Ovary (tissue), 9 donors: ENCODE data around the gene USH2A. TPM values are rescaled to one million over a fixed set of nuclear protein-coding genes. Genes with fewer than 3 reads are reported as not detected.

Source experiments
- DNase-seq, 5 donors: peaks; one replicate each; pipeline ENCODE4 v3.0.0-alpha.2; 2019 to 2020
- H3K27ac ChIP-seq, 2 donors: fragments of 200-600 bp; one replicate each; pipeline versions ENCODE4 v1.5.1 to v1.8.0; 2019 to 2022
- H3K27me3 ChIP-seq: fragments of 200-600 bp; one replicate; pipeline ENCODE4 v1.8.0; 2022
- H3K36me3 ChIP-seq: fragments of 200-600 bp; sonication (generic); one replicate; pipeline ENCODE4 v1.5.1; 2019
- H3K4me1 ChIP-seq: one replicate; pipeline ENCODE4 v1.8.1; 2013; ENCODE audit warnings: mild to moderate bottlenecking, moderate library complexity; ENCODE audit not compliant: insufficient read depth
- H3K4me3 ChIP-seq: fragments of 200-600 bp; sonication (generic); one replicate; pipeline ENCODE4 v1.5.1; 2017
- H3K9me3 ChIP-seq, 2 donors: fragments of 200-600 bp in 1 of 2; sonication (generic) in 1 of 2; one replicate each; pipeline versions ENCODE4 v1.5.1 to v1.8.1; 2013 to 2019; ENCODE audit warnings: mild to moderate bottlenecking in 1 of 2, moderate library complexity in 1 of 2
- EP300 ChIP-seq: sonication (generic); formaldehyde crosslinking; IDR thresholded peaks from one replicate; pipeline ENCODE4 v1.6.1; 2017; ENCODE audit warnings: antibody characterized with exemption
- POLR2A ChIP-seq: fragments of 450-650 bp; IDR thresholded peaks from one replicate; pipeline ENCODE4 v1.6.1; 2017; ENCODE audit warnings: antibody characterized with exemption, mild to moderate bottlenecking, moderate library complexity
- WGBS, 3 donors: extraction: QIAGEN DNeasy Blood & Tissue Kit in 1 of 3; methylation state at CpG; one replicate each; pipeline versions ENCODE4 v1.1.5 to v1.1.7; 2013 to 2017; 5-methylcytosine and 5-hydroxymethylcytosine counted together
- intact Hi-C, 4 donors: fragments of 100-400 bp; cut with DNase I; formaldehyde crosslinking; loops; one replicate each; pipeline versions ENCODE4 v1.11.0 to v1.15.1; 2022 to 2023
- polyA plus RNA-seq, 2 donors: library from polyadenylated mRNA; stranded (reverse); fragments of 200-250 nt in 1 of 2; fragments of 350-450 nt in 1 of 2; fragmentation: Illumina TruSeq in 1 of 2; extraction: RNeasy Lipid Tissue Mini Kit (QIAGEN cat#74804) in 1 of 2; gene quantifications; one replicate each; pipeline ENCODE4 v1.2.3, GENCODE V29; 2013 to 2014
- total RNA-seq, 7 donors: library from RNA; depleted of rRNA in 2 of 7; stranded (reverse); fragments of >200 nt in 2 of 7; fragmentation: NEBNext Ultra II Directional in 3 of 7; extraction: Animal tissue kit (Norgen Biotek cat#: 25700) in 3 of 7; gene quantifications; one replicate each; pipeline versions ENCODE4 v1.1.0 to v1.2.4, GENCODE V29; 2016 to 2023
- TF ChIP-seq, protein P1 (sequence below), 3 donors: fragments of 450-650 bp in 2 of 3; fragments of 200-600 bp in 1 of 3; IDR thresholded peaks; one replicate each; pipeline versions ENCODE4 v1.5.1 to v1.8.0; 2016 to 2022; ENCODE audit warnings: antibody characterized with exemption in 3 of 3, mild to moderate bottlenecking in 1 of 3
- donor health status: DM: no; HTN: no; CAD: no; lungs with moderate emphysema.
- donor health status: DM: no; HTN: no; CAD: no.
- donor health status: Bipolar disorder and iron deficiency.
- donor health status: DM: yes; HTN: yes; CAD: no.
- donor health status: DM: no; HTN: no; CAD: no.
- donor health status: DM: yes; HTN: yes; CAD: no.

Gene USH2A
- total and polyA plus RNA-seq, 9 donors: 0.01 to 0.11 TPM; not detected in 7

DNA sequence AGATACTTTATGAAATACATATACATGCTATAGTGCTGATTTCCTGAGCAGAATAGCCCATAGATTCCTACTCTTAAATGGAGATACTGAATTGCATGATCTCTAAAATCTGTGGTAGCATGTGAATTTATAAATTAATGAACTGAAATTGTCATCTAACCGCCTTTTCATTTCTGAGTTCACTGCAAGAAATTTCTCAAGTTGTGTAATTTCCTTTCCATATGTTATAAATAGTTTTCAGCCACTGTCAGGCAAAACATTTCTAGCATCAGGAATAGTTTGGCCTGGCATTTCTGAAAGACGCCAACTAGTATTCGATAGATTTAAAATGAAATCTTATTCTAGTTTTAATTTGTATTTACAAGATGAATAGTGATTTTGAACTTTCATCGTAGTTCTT is 310.1 kb downstream of the USH2A start:
- intact Hi-C loops: no loop called here
- WGBS, 3 donors: 86 to 91% (median 90%) methylated on average over 4 of the region's 4 CpGs
- no peaks in the 10 kb centered on the region for H3K4me1 ChIP-seq
- no peaks in the 10 kb centered on the region for H3K9me3 ChIP-seq
- H3K27ac ChIP-seq: no peak overlapping the region
- no peak overlapping the region for H3K4me3 ChIP-seq
- H3K36me3 ChIP-seq: no peaks in the 10 kb centered on the region
- TF ChIP-seq POLR2A (no peak), EP300 (no peak)
- TF ChIP-seq, protein P1, sequence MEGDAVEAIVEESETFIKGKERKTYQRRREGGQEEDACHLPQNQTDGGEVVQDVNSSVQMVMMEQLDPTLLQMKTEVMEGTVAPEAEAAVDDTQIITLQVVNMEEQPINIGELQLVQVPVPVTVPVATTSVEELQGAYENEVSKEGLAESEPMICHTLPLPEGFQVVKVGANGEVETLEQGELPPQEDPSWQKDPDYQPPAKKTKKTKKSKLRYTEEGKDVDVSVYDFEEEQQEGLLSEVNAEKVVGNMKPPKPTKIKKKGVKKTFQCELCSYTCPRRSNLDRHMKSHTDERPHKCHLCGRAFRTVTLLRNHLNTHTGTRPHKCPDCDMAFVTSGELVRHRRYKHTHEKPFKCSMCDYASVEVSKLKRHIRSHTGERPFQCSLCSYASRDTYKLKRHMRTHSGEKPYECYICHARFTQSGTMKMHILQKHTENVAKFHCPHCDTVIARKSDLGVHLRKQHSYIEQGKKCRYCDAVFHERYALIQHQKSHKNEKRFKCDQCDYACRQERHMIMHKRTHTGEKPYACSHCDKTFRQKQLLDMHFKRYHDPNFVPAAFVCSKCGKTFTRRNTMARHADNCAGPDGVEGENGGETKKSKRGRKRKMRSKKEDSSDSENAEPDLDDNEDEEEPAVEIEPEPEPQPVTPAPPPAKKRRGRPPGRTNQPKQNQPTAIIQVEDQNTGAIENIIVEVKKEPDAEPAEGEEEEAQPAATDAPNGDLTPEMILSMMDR (IDR thresholded peaks at IDR 0.05): no peak
- no peaks in the 10 kb centered on the region for H3K27me3 ChIP-seq
- no peak for DNase-seq

DNA sequence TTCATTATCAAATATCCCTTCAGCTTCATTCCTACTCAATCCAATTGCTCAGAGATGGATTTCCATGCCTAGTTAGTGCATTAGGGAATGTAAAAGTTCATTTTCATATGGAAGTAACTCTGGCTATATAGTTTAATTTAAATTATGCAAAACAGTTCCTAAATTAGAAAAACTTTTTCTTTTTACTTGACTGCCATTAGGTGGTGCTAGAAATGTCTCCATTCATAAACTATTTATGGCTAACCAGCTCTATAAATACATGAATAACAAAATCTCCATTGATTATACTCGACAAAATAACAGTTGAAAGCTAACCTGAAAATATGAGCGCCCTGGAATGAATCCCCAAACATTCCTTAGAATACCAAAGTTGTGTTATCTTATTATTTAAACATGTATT is 311.4 kb downstream of the USH2A start:
- no peaks in the 10 kb centered on the region for H3K36me3 ChIP-seq
- no peak for DNase-seq
- no peaks in the 10 kb centered on the region for H3K9me3 ChIP-seq
- 50 to 68% (median 57%) methylated on average over 2 of the region's 2 CpGs for WGBS, 3 donors
- H3K4me3 ChIP-seq: no peak overlapping the region
- intact Hi-C loops: no loop called here
- H3K27me3 ChIP-seq: no peaks in the 10 kb centered on the region
- no peaks in the 10 kb centered on the region for H3K4me1 ChIP-seq
- no peak overlapping the region for H3K27ac ChIP-seq
- TF ChIP-seq POLR2A: no peak
- TF ChIP-seq, protein P1 (IDR thresholded peaks at IDR 0.05): no peak
- TF ChIP-seq EP300: no peak

DNA sequence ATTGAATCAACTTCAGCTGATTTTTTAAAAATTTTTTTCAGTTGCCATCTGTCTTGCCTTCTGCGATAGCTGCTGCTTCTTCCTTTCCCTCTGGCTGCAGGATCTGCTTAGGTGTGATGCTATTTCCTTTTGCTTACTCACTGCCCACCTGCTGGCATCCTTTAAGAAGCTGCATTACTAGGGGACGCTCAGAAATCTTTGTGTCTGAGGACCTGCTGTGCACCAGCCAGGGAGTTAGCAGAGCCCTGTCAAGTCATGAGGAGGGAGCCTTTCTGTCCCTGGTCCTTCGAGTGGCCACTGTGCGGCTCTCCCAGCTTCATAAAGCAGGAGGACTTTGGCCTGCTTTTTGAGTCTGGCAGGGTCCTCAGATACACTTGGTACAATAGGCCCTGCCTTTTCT is 327.8 kb downstream of the USH2A start:
- H3K4me1 ChIP-seq: no peaks in the 10 kb centered on the region
- DNase-seq: no peak
- no peaks in the 10 kb centered on the region for H3K27me3 ChIP-seq
- WGBS, 3 donors: 65 to 71% (median 69%) methylated on average over 4 of the region's 4 CpGs
- no peak overlapping the region for H3K4me3 ChIP-seq
- intact Hi-C loops: no loop called here
- no peak overlapping the region for H3K27ac ChIP-seq
- H3K9me3 ChIP-seq: no peaks in the 10 kb centered on the region
- TF ChIP-seq, protein P1 (IDR thresholded peaks at IDR 0.05): no peak
- TF ChIP-seq POLR2A (no peak), EP300 (no peak)
- no peaks in the 10 kb centered on the region for H3K36me3 ChIP-seq

DNA sequence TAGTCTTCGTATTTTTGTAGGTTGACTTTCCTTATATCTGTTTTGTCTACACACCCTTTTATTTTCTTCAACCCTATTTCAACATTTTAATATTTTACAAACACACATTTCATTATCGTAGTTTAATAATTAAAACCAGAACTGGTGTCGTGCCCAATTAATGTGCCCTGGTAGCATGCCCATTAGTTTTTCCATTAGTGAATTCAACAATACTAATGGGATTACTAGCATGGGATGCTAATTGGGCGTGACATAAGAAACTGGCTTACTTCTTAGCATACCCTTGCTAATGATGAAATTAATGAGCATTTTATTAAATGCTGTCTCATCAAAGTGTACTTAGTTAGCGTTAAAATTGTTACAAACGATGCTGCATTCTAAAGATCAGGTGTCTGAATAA is 332.7 kb downstream of the USH2A start:
- H3K4me3 ChIP-seq: no peak overlapping the region
- H3K36me3 ChIP-seq: no peaks in the 10 kb centered on the region
- 80 to 85% (median 81%) methylated on average over 6 of the region's 6 CpGs for WGBS, 3 donors
- TF ChIP-seq POLR2A (no peak), EP300 (no peak)
- TF ChIP-seq, protein P1 (IDR thresholded peaks at IDR 0.05): no peak
- H3K9me3 ChIP-seq: no peaks in the 10 kb centered on the region
- DNase-seq: no peak
- intact Hi-C loops: no loop called here
- H3K27me3 ChIP-seq: no peaks in the 10 kb centered on the region
- H3K27ac ChIP-seq: no peak overlapping the region
- H3K4me1 ChIP-seq: no peaks in the 10 kb centered on the region

DNA sequence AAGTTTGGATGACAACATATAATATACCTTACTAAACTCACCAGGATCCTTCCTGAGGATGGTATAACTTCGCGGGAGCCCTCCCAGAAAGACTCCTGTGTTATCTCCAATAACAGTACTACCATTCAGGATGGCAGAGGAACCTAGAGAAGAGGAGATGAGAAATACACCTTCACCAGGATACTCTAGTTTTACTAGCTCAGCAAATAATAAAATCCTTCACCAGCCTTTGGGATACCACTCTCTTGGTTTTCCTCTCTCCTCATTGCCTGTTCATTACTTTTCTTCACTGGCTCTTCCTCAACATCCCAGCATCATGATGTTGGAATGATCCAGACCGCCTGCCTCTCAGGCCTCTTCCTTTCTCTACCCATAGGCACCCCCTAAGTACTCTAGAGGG is 336.6 kb downstream of the USH2A start:
- DNase-seq: no peak
- WGBS, 3 donors: 83 to 92% (median 87%) methylated on average over 3 of the region's 3 CpGs
- Histone ChIP-seq H3K36me3 (no peaks in the 10 kb centered on the region), H3K4me1 (no peaks in the 10 kb centered on the region), H3K27ac (no peak overlapping the region), H3K27me3 (no peaks in the 10 kb centered on the region), H3K4me3 (no peak overlapping the region), H3K9me3 (no peaks in the 10 kb centered on the region)
- TF ChIP-seq, protein P1 (IDR thresholded peaks at IDR 0.05): no peak
- TF ChIP-seq POLR2A (no peak), EP300 (no peak)
- intact Hi-C loops: no loop called here
